IMR-90 (cell line): ENCODE results near the gene SOST. TPM values are rescaled to one million over a fixed set of nuclear protein-coding genes. Genes with fewer than 3 reads are reported as not detected.

Experiments used
- ATAC-seq: fragments of 200-7000 bp; cut with Tn5 transposase; 2 replicates; pipeline ENCODE4 v1.9.1; 2020; ENCODE audit warnings: low read depth, mild to moderate bottlenecking, moderate library complexity
- BruUV-seq: library from RNA; stranded (reverse); fragments of 400-500 nt; replicated peaks from 2 replicates; lab custom pipeline; 2021; lab: Mats Ljungman, UMichigan
- CTCF ChIA-PET: fragments of 300-600 bp; formaldehyde crosslinking; extraction: SDS; loops from one replicate; lab custom pipeline; 2021; ENCODE audit warnings: antibody characterized with exemption; lab: Yijun Ruan, JAX
- POLR2A ChIA-PET: fragments of 300-600 bp; sonication (Branson Sonifier 250); formaldehyde crosslinking; loops from one replicate; lab custom pipeline; 2022; ENCODE audit warnings: antibody characterized with exemption; ENCODE audit not compliant: unreplicated experiment; lab: Charles Lee
- DNase-seq: peaks from one replicate; pipeline ENCODE4 v3.0.0; 2013
- H2AFZ ChIP-seq: replicated peaks from 2 replicates; pipeline ENCODE3; 2013; ENCODE audit warnings: low read length, mild to moderate bottlenecking; ENCODE audit not compliant: poor library complexity
- H2AK5ac ChIP-seq: 2 replicates; pipeline ENCODE4 v1.6.1; 2013; ENCODE audit warnings: low read depth, low read length, inconsistent platforms
- H2AK9ac ChIP-seq: replicated peaks from 2 replicates; pipeline ENCODE3; 2013; ENCODE audit warnings: mild to moderate bottlenecking, low read depth, low read length, moderate library complexity; ENCODE audit not compliant: poor library complexity
- H2BK120ac ChIP-seq: 2 replicates; pipeline ENCODE4 v1.6.1; 2013; ENCODE audit warnings: low read depth, low read length, inconsistent platforms
- H2BK15ac ChIP-seq: 3 replicates; pipeline ENCODE4 v1.6.1; 2013; ENCODE audit warnings: low read depth, low read length, inconsistent platforms
- H2BK20ac ChIP-seq: 2 replicates; pipeline ENCODE4 v1.6.1; 2013; ENCODE audit warnings: low read depth, mild to moderate bottlenecking, inconsistent platforms, low read length, moderate library complexity
- H2BK5ac ChIP-seq: 2 replicates; pipeline ENCODE4 v1.6.1; 2013; ENCODE audit warnings: mild to moderate bottlenecking, low read depth, low read length, inconsistent platforms; ENCODE audit not compliant: poor library complexity, severe bottlenecking
- H3K14ac ChIP-seq: replicated peaks from 2 replicates; pipeline ENCODE4 v1.6.1; 2013; ENCODE audit warnings: low read depth, low read length, inconsistent platforms
- H3K18ac ChIP-seq: 2 replicates; pipeline ENCODE4 v1.6.1; 2013; ENCODE audit warnings: low read depth, low read length, control low read depth
- H3K23ac ChIP-seq: 2 replicates; pipeline ENCODE4 v1.6.1; 2013; ENCODE audit warnings: low read depth, low read length, inconsistent platforms
- H3K27ac ChIP-seq: 2 replicates; pipeline ENCODE4 v1.5.1; 2013; ENCODE audit warnings: mild to moderate bottlenecking, control low read depth, low read length; ENCODE audit not compliant: insufficient read depth
- H3K27me3 ChIP-seq: 2 replicates; pipeline ENCODE4 v1.6.1; 2013; ENCODE audit warnings: low read length; ENCODE audit not compliant: control insufficient read depth, insufficient read depth
- H3K36me3 ChIP-seq: 2 replicates; pipeline ENCODE4 v1.6.1; 2013; ENCODE audit warnings: low read length, mixed read lengths; ENCODE audit not compliant: control insufficient read depth, insufficient read depth
- H3K4ac ChIP-seq: 2 replicates; pipeline ENCODE4 v1.6.1; 2013; ENCODE audit warnings: low read depth, low read length, inconsistent platforms
- H3K4me1 ChIP-seq: 2 replicates; pipeline ENCODE4 v1.6.1; 2013; ENCODE audit warnings: low read length, mixed read lengths; ENCODE audit not compliant: control insufficient read depth, insufficient read depth
- H3K4me2 ChIP-seq: 2 replicates; pipeline ENCODE4 v1.6.1; 2013; ENCODE audit warnings: low read depth, mild to moderate bottlenecking, control low read depth, low read length, moderate library complexity
- H3K4me3 ChIP-seq: 2 replicates; pipeline ENCODE4 v1.5.1; 2013; ENCODE audit warnings: low read depth, mild to moderate bottlenecking, control low read depth, low read length, moderate library complexity; ENCODE audit not compliant: insufficient read depth
- H3K56ac ChIP-seq: 2 replicates; pipeline ENCODE4 v1.6.1; 2013; ENCODE audit warnings: low read length, inconsistent platforms; ENCODE audit not compliant: insufficient read depth; ENCODE audit errors: extremely low read depth
- H3K79me1 ChIP-seq, 2 experiments: 2 replicates each; pipeline ENCODE4 v1.6.1; 2013; ENCODE audit warnings: low read length in 2 of 2, inconsistent platforms in 1 of 2, low read depth in 1 of 2
- H3K9ac ChIP-seq: 2 replicates; pipeline ENCODE4 v1.6.1; 2013; ENCODE audit warnings: low read depth, low read length, control low read depth
- H3K9me1 ChIP-seq: 2 replicates; pipeline ENCODE4 v1.6.1; 2013; ENCODE audit warnings: low read length, inconsistent platforms; ENCODE audit not compliant: insufficient read depth
- H3K9me3 ChIP-seq: 2 replicates; pipeline ENCODE4 v1.6.1; 2013; ENCODE audit warnings: low read length; ENCODE audit not compliant: control insufficient read depth, insufficient read depth
- H4K20me1 ChIP-seq: 2 replicates; pipeline ENCODE4 v1.6.1; 2013; ENCODE audit warnings: low read length, inconsistent platforms; ENCODE audit not compliant: insufficient read depth
- H4K5ac ChIP-seq: 2 replicates; pipeline ENCODE4 v1.6.1; 2013; ENCODE audit warnings: mild to moderate bottlenecking, low read depth, low read length, control low read depth
- H4K8ac ChIP-seq, 2 experiments: 2 replicates each; pipeline ENCODE4 v1.6.1; 2013; ENCODE audit warnings: low read depth in 2 of 2, low read length in 2 of 2, control low read depth in 1 of 2, inconsistent platforms in 1 of 2
- H4K91ac ChIP-seq: 2 replicates; pipeline ENCODE4 v1.6.1; 2013; ENCODE audit warnings: low read depth, low read length, inconsistent platforms; ENCODE audit not compliant: insufficient read depth
- BHLHE40 ChIP-seq: fragments of 150-350 bp; IDR thresholded peaks from 2 replicates; pipeline ENCODE4 v1.6.1; 2016; ENCODE audit warnings: mild to moderate bottlenecking, low read depth, low read length
- POLR2A ChIP-seq: IDR thresholded peaks from 2 replicates; pipeline ENCODE4 v1.6.1; 2012; ENCODE audit warnings: mild to moderate bottlenecking, low read depth, low read length
- RAD21 ChIP-seq: IDR thresholded peaks from 2 replicates; pipeline ENCODE4 v1.6.1; 2012; ENCODE audit warnings: low read length, improper control_type of control experiment
- RCOR1 ChIP-seq: IDR thresholded peaks from 2 replicates; pipeline ENCODE4 v1.6.1; 2012; ENCODE audit warnings: mild to moderate bottlenecking, low read length, improper control_type of control experiment; ENCODE audit not compliant: insufficient replicate concordance
- RFX5 ChIP-seq: IDR thresholded peaks from 2 replicates; pipeline ENCODE4 v1.8.0; 2012; ENCODE audit warnings: low read depth, mild to moderate bottlenecking, low read length, moderate library complexity
- SMC3 ChIP-seq: fragments of 150-350 bp; IDR thresholded peaks from 2 replicates; pipeline ENCODE4 v1.6.1; 2016; ENCODE audit warnings: low read depth, mild to moderate bottlenecking, antibody characterized with exemption, low read length, moderate library complexity
- WGBS, 2 experiments: methylation state at CpG; one replicate each; pipeline versions ENCODE4 v1.1.5 to v1.1.7; 2013; ENCODE audit warnings: missing lambda C conversion rate in 2 of 2; ENCODE audit not compliant: insufficient read length in 1 of 2; ENCODE audit errors: extremely low coverage in 2 of 2; 5-methylcytosine and 5-hydroxymethylcytosine counted together
- dilution Hi-C: fragments of 300-500 bp; cut with HindIII; formaldehyde crosslinking; loops from one replicate; pipeline ENCODE4 v1.14.3; 2018; ENCODE audit warnings: low sequenced_read_pairs; ENCODE audit not compliant: unreplicated experiment
- in situ Hi-C: fragments of 300-500 bp; cut with MboI; formaldehyde crosslinking; loops from 3 replicates; pipeline ENCODE4 v1.14.3; 2019; ENCODE audit warnings: low sequenced_read_pairs, inconsistent platforms, mixed read lengths
- intact Hi-C: fragments of 100-400 bp; cut with micrococcal nuclease; formaldehyde crosslinking; loops from 2 replicates; pipeline ENCODE4 v1.10.0; 2022
- polyA plus RNA-seq, 3 experiments: library from polyadenylated mRNA; depleted of rRNA; stranded (reverse); fragments of >200 nt; gene quantifications; 2 replicates each; pipeline ENCODE4 v1.2.3, GENCODE V29; 2012; ENCODE audit warnings: low replicate concordance in 1 of 3
- total RNA-seq: library from RNA; depleted of rRNA; stranded (reverse); fragments of >200 nt; gene quantifications from 2 replicates; pipeline ENCODE4 v1.2.3, GENCODE V29; 2012
- TF ChIP-seq, protein P1 (sequence below): fragments of 150-350 bp; IDR thresholded peaks from 2 replicates; pipeline ENCODE4 v1.6.1; 2017; ENCODE audit warnings: mild to moderate bottlenecking, antibody characterized with exemption, low read length, low read depth
- TF ChIP-seq, protein P2 (sequence below): conservative IDR thresholded peaks from 2 replicates; pipeline ENCODE4 v1.5.1; 2012; ENCODE audit warnings: mild to moderate bottlenecking, low read depth, low read length, improper control_type of control experiment

Gene SOST
- total and polyA plus RNA-seq, 2 of the 4 experiments (the other 2 are of a cell fraction), result not detected

- no peak overlapping the region for H3K14ac ChIP-seq
- H3K4ac ChIP-seq, result no peak overlapping the region
- ChIA-PET POLR2A (interaction anchor here (0.6 kb wide), 1 partner anchor 11 kb away, joined by 3 read pairs; no protein-coding TSS in a partner anchor), CTCF (interaction anchor here (0.6 to 2.0 kb wide), 9 partner anchors 9 to 114 kb away, joined by 3 to 14 read pairs (median 4); partner anchors contain the start of genes CD300LG and MPP3)
- BruUV-seq, result no TSS peak
- H3K9me3 ChIP-seq, result no peaks in the 10 kb centered on the region
- no peak overlapping the region for H2BK120ac ChIP-seq
- peak; percentile 56; the same call in 1 of the 2 replicates for ATAC-seq
- TF ChIP-seq RFX5 (no peak), BHLHE40 (no peak), RAD21 (peak; percentile 55), SMC3 (peak; percentile 43; the same call in 1 of the 2 replicates), RCOR1 (no peak), POLR2A (no peak)
- TF ChIP-seq, protein P1, sequence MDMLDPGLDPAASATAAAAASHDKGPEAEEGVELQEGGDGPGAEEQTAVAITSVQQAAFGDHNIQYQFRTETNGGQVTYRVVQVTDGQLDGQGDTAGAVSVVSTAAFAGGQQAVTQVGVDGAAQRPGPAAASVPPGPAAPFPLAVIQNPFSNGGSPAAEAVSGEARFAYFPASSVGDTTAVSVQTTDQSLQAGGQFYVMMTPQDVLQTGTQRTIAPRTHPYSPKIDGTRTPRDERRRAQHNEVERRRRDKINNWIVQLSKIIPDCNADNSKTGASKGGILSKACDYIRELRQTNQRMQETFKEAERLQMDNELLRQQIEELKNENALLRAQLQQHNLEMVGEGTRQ, result no peak
- TF ChIP-seq, protein P2, sequence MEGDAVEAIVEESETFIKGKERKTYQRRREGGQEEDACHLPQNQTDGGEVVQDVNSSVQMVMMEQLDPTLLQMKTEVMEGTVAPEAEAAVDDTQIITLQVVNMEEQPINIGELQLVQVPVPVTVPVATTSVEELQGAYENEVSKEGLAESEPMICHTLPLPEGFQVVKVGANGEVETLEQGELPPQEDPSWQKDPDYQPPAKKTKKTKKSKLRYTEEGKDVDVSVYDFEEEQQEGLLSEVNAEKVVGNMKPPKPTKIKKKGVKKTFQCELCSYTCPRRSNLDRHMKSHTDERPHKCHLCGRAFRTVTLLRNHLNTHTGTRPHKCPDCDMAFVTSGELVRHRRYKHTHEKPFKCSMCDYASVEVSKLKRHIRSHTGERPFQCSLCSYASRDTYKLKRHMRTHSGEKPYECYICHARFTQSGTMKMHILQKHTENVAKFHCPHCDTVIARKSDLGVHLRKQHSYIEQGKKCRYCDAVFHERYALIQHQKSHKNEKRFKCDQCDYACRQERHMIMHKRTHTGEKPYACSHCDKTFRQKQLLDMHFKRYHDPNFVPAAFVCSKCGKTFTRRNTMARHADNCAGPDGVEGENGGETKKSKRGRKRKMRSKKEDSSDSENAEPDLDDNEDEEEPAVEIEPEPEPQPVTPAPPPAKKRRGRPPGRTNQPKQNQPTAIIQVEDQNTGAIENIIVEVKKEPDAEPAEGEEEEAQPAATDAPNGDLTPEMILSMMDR, result peak; percentile 75
- no peak overlapping the region for H3K4me3 ChIP-seq
- no peak overlapping the region for H2AFZ ChIP-seq
- no peak overlapping the region for H3K56ac ChIP-seq
- H3K9ac ChIP-seq, result no peak overlapping the region
- H3K79me1 ChIP-seq, result peaks cover 0 to 3% of the 10 kb centered on the region in 2 experiments; a peak in 1 of 4 replicates
- dilution Hi-C loops, result no loop called here
- no peak overlapping the region for H3K18ac ChIP-seq
- H2BK5ac ChIP-seq, result no peak overlapping the region
- in situ Hi-C loops, result no loop called here
- no peaks in the 10 kb centered on the region; the same call in 1 of the 2 replicates for H4K20me1 ChIP-seq
- H3K4me2 ChIP-seq, result no peak overlapping the region
- H4K5ac ChIP-seq, result no peak overlapping the region
- intact Hi-C loops, result no loop called here
- no peaks in the 10 kb centered on the region for H3K27me3 ChIP-seq
- DNase-seq, result peak; percentile 51
- H2AK5ac ChIP-seq, result no peak overlapping the region
- no peaks in the 10 kb centered on the region for H3K9me1 ChIP-seq
- no peak overlapping the region for H4K91ac ChIP-seq
- peaks cover 2% of the 10 kb centered on the region; the same call in 1 of the 2 replicates for H3K4me1 ChIP-seq
- no peak overlapping the region for H4K8ac ChIP-seq
- no peak overlapping the region for H2BK15ac ChIP-seq
- no peak overlapping the region for H3K27ac ChIP-seq
- H3K36me3 ChIP-seq, result peaks cover 22% of the 10 kb centered on the region
- no peak overlapping the region for H2BK20ac ChIP-seq
- H3K23ac ChIP-seq, result no peak overlapping the region
- 78% methylated on average over 3 of the region's 7 CpGs; no CpG with 5 or more reads in 1 of the 2 experiments for WGBS, 2 experiments
- peak overlapping the region; percentile 53 for H2AK9ac ChIP-seq
Observed at GRCh38 chr17:43766413-43767052, 7.9 kb upstream of the SOST start.
